GM18517 (cell line): ENCODE data around the gene GFY.
"Not testable (repeated sequence)": the region's sequence is repeated elsewhere in the genome, so short reads cannot be mapped to it uniquely, and the experiment has no call there.

Source experiments
- ATAC-seq: cut with Tn5 transposase; IDR thresholded peaks from one replicate; pipeline ENCODE4 v1.9.1; 2021; ENCODE audit warnings: mild to moderate bottlenecking, moderate library complexity; ENCODE audit not compliant: unreplicated experiment

Gene GFY

DNA sequence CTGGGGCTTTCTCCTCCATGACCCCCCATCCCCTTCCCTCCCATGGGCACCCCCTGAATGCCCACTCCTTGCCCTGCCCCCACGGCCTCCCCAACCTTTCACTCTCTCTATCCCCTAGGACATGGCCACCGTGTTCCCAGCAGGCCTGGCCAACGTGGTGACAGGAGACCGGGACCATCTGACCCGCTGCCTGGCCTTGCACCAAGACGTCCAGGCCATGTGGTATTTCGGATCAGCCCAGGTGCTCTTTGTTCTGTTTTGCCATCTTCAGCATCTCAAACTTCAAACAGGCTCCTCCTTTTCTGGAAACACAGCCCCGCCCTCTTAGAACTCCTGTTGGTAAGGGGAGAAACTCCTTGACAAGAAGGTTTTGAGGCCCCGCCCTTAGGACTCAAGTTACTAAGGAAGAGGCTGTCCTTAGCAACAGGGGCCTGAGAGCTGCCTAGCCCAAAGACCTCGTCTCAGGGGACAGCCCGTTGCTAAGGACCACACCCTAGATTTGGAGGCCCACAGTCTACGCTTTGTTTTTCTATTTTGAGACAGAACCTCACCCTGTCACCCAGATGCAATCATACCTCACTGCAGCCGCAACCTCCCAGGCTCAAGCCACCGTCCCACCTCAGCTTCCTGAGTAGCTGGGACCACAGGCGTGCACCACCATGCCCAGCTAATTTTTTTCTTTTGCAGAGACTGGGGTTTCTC lies 43.7 kb downstream of the GFY start:
- peak; percentile 40 for ATAC-seq

- ATAC-seq: peak; percentile 54
Measured at GRCh38 chr19:49469828-49470614, 44.8 kb downstream of the GFY start.

- ATAC-seq: peak; percentile 12
Measured at GRCh38 chr19:49470615-49470978, 45.4 kb downstream of the GFY start.

- ATAC-seq: no peak
Measured at GRCh38 chr19:49472936-49473335, 47.7 kb downstream of the GFY start.

- ATAC-seq: not testable (repeated sequence)
Measured at GRCh38 chr19:49473501-49473867, 48.3 kb downstream of the GFY start.

- peak; percentile 62 for ATAC-seq
Measured at GRCh38 chr19:49473868-49474541, 48.8 kb downstream of the GFY start, which contains the start of gene FLT3LG. Gene FLT3LG, plus strand, starts transcription at chr19:49474215. Its CDS starts 425 bp downstream, at chr19:49474640.

DNA sequence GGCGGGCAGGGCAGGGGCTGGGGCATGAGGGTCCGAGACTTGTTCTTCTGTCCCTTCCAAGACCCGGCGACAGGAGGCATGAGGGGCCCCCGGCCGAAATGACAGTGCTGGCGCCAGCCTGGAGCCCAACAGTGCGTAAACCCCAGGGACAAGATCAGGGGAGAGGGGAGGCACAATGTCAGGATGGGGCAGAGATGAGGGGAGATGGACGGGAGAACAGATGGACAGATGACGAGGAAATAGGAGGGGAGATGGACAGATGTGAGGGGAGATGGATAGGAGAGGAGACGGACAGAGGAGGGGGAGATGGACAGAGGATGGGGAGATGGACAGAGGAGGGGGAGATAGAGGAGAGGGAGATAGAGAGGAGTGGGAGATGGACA lies 49.3 kb downstream of the GFY start:
- ATAC-seq: no peak

GRCh38 chr19:49475191-49475917 lies 50.2 kb downstream of the GFY start:
- no peak for ATAC-seq

GRCh38 chr19:49475995-49476880 lies 51.0 kb downstream of the GFY start:
- no peak for ATAC-seq
